GM12878 (cell line): ENCODE data around the gene GUK1. TPM values are rescaled to one million over a fixed set of nuclear protein-coding genes. Genes with fewer than 3 reads are reported as not detected.

Experiments used
- ATAC-seq: fragments of 200-7000 bp; cut with Tn5 transposase; 3 replicates; pipeline ENCODE4 v1.9.1; 2020; ENCODE audit warnings: mild to moderate bottlenecking, moderate library complexity
- BruUV-seq: library from RNA; stranded (reverse); fragments of 400-500 nt; replicated peaks from 2 replicates; lab custom pipeline; 2021; lab: Mats Ljungman, UMichigan
- CTCF ChIA-PET: fragments of 300-600 bp; sonication (Branson Sonifier 250); formaldehyde crosslinking; extraction: SDS; loops from one replicate; lab custom pipeline; 2021; ENCODE audit warnings: inconsistent platforms; lab: Yijun Ruan, JAX
- POLR2A ChIA-PET: fragments of 350-600 bp; formaldehyde crosslinking; extraction: SDS; loops from one replicate; lab custom pipeline; 2021; ENCODE audit warnings: inconsistent platforms; lab: Charles Lee
- RAD21 ChIA-PET: fragments of 300-600 bp; sonication (Branson Sonifier 250); formaldehyde crosslinking; loops from one replicate; lab custom pipeline; 2023; ENCODE audit warnings: antibody characterized with exemption; ENCODE audit not compliant: unreplicated experiment; lab: Charles Lee
- SMC1A ChIA-PET: fragments of 300-600 bp; sonication (Branson Sonifier 250); formaldehyde crosslinking; loops from one replicate; lab custom pipeline; 2023; ENCODE audit not compliant: unreplicated experiment, uncharacterized antibody; lab: Charles Lee
- DNase-seq: peaks from one replicate; pipeline ENCODE4 v3.0.0-alpha.2; 2011; ENCODE audit warnings: low read depth, low spot score
- FAIRE-seq: peaks from 3 replicates; lab custom pipeline; 2011; peaks lifted over from hg19 to GRCh38; lab: Jason Lieb, UNC
- H2AFZ ChIP-seq: 2 replicates; pipeline ENCODE4 v1.6.0; 2011; ENCODE audit warnings: low read depth, low read length, control low read depth; ENCODE audit not compliant: control insufficient read depth
- H3K27ac ChIP-seq: 2 replicates; pipeline ENCODE4 v1.5.1; 2011; ENCODE audit warnings: control low read depth; ENCODE audit not compliant: control insufficient read depth, insufficient read depth
- H3K27me3 ChIP-seq, 2 experiments: replicated peaks in 1 of 2; 2 replicates each; pipeline versions ENCODE4 v1.6.0 to v1.6.1; 2011; ENCODE audit warnings: low read length in 1 of 2; ENCODE audit not compliant: control insufficient read depth in 2 of 2, insufficient read depth in 2 of 2
- H3K36me3 ChIP-seq, 2 experiments: 2 replicates each; pipeline ENCODE4 v1.5.1; 2011; ENCODE audit warnings: low read length in 1 of 2; ENCODE audit not compliant: control insufficient read depth in 2 of 2, insufficient read depth in 2 of 2
- H3K4me1 ChIP-seq: 2 replicates; pipeline ENCODE4 v1.6.1; 2011; ENCODE audit warnings: mild to moderate bottlenecking, low read length, moderate library complexity, mixed read lengths; ENCODE audit not compliant: control insufficient read depth, insufficient read depth
- H3K4me2 ChIP-seq: 2 replicates; pipeline ENCODE4 v1.6.0; 2011; ENCODE audit warnings: control low read depth; ENCODE audit not compliant: control insufficient read depth, insufficient read depth
- H3K4me3 ChIP-seq: fragments of 200-600 bp; sonication (generic); 2 replicates; pipeline ENCODE4 v1.5.1; 2016
- H3K79me2 ChIP-seq: 2 replicates; pipeline ENCODE4 v1.6.0; 2011; ENCODE audit warnings: low read length; ENCODE audit not compliant: control insufficient read depth, insufficient read depth
- H3K9ac ChIP-seq: 2 replicates; pipeline ENCODE4 v1.8.0; 2011; ENCODE audit warnings: low read length, control low read depth, mixed read lengths; ENCODE audit not compliant: control insufficient read depth, insufficient read depth
- H3K9me3 ChIP-seq: replicated peaks from 3 replicates; pipeline ENCODE4 v1.5.1; 2011; ENCODE audit warnings: mild to moderate bottlenecking, low read length; ENCODE audit not compliant: control insufficient read depth, insufficient read depth
- H4K20me1 ChIP-seq: 2 replicates; pipeline ENCODE4 v1.6.0; 2011; ENCODE audit not compliant: control insufficient read depth, insufficient read depth
- CBX5 ChIP-seq: sonication (generic); IDR thresholded peaks from 2 replicates; pipeline ENCODE4 v1.6.1; 2016; ENCODE audit warnings: low read depth, moderate library complexity, mild to moderate bottlenecking, inconsistent platforms
- IKZF1 ChIP-seq: fragments of 450-650 bp; conservative IDR thresholded peaks from 2 replicates; pipeline ENCODE4 v1.6.1; 2017; ENCODE audit warnings: antibody characterized with exemption, mild to moderate bottlenecking
- IRF4 ChIP-seq: IDR thresholded peaks from 2 replicates; pipeline ENCODE4 v1.6.1; 2011; ENCODE audit warnings: low read depth, low read length
- KLF5 ChIP-seq: fragments of 450-650 bp; IDR thresholded peaks from 2 replicates; pipeline ENCODE4 v1.6.1; 2014; ENCODE audit warnings: mild to moderate bottlenecking; ENCODE audit not compliant: partially characterized antibody
- SMC3 ChIP-seq: IDR thresholded peaks from 2 replicates; pipeline ENCODE4 v1.6.1; 2011; ENCODE audit warnings: low read length, improper control_type of control experiment, borderline replicate concordance
- WGBS: methylation state at CpG from one replicate; pipeline ENCODE4 v1.1.6; 2016; ENCODE audit warnings: low lambda C conversion rate; ENCODE audit not compliant: insufficient replicate concordance, insufficient coverage; ENCODE audit errors: missing lambda C conversion rate; 5-methylcytosine and 5-hydroxymethylcytosine counted together
- in situ Hi-C: fragments of 300-500 bp; cut with MboI; formaldehyde crosslinking; loops from 9 replicates; pipeline ENCODE4 v1.14.3; 2018; ENCODE audit warnings: mixed read lengths
- intact Hi-C: fragments of 100-400 bp; cut with micrococcal nuclease; formaldehyde crosslinking; loops from one replicate; pipeline ENCODE4 v1.14.2; 2022; ENCODE audit not compliant: unreplicated experiment
- polyA plus RNA-seq, 11 experiments: library from polyadenylated mRNA; depleted of rRNA in 4 of 11; unstranded in 6 of 11; stranded (reverse) in 5 of 11; fragments of >200 nt; fragmentation: Nextera tagmentation in 4 of 11; fragmentation: Illumina TruSeq in 1 of 11; extraction: Ambion mirVana in 4 of 11; extraction: Trizol in 1 of 11; gene quantifications; 1 replicate in 1 of 11; 2 replicates in 10 of 11; pipeline versions ENCODE4 v1.2.1 to v1.2.3, GENCODE V29; 2011 to 2016; ENCODE audit warnings: inconsistent platforms in 2 of 11, missing spikeins in 2 of 11, low read depth in 1 of 11
- total RNA-seq, 4 experiments: library from RNA; depleted of rRNA in 3 of 4; stranded (reverse); fragments of >200 nt in 3 of 4; fragmentation: Illumina TruSeq in 1 of 4; extraction: Trizol in 1 of 4; gene quantifications; 2 replicates each; pipeline versions ENCODE4 v1.2.1 to v1.2.3, GENCODE V29; 2013 to 2021
- TF ChIP-seq, protein P1 (sequence below): IDR thresholded peaks from 2 replicates; pipeline ENCODE4 v1.6.1; 2011; ENCODE audit warnings: mild to moderate bottlenecking, low read depth, low read length, moderate library complexity; ENCODE audit not compliant: insufficient replicate concordance
- TF ChIP-seq, protein P2 (sequence below): IDR thresholded peaks from 2 replicates; pipeline ENCODE4 v1.6.1; 2012; ENCODE audit warnings: low read depth, low read length, improper control_type of control experiment
- TF ChIP-seq, protein P3 (sequence below): fragments of 450-650 bp; IDR thresholded peaks from 2 replicates; pipeline ENCODE4 v1.6.1; 2017; ENCODE audit warnings: antibody characterized with exemption, mild to moderate bottlenecking, moderate library complexity

Gene GUK1
- total and polyA plus RNA-seq, 10 of the 15 experiments (the other 5 are each of a cell fraction or from before 2014, with no cell fraction given), result 6.3 to 357 (median 203) TPM

DNA sequence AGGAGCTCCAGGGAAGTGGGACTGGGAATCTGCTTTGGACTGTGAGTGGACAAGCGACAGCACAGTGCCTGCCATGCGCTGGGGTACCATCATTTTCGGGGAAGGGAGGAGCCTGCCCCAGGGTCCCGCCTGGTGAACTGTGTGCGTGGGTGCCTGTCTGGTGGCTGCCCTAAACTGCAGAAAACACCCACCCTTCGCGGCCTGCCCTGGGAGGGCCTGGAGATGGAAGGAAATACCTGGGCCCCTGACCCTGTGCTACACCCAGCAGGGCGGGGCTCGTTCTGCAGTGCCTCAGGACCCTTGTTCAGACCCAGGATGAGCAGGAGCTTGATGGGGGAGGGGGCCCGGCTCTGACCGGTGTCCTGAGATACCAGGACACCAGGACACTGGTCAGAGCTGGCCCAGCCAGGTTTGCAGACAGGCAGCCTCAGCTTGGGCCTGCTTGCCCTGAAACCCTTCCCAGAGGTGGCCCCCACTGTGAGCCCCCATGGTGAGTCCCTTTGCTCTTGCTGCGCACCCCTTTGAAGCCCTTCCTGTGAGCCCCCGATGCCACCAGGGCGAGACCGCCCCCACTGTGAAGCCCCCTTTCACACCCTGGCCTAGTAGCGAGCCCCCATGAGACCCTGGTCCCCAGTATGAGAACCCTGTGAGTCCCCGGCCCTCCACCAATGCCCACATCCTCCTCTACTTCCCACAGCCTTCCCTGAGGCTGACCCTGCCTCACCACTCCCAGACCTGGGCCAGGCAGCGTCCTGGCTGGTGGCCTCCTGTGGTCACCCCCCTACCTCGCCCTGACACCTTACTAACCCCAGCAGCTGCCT, 12.2 kb downstream of the GUK1 start (continued):
- TF ChIP-seq, protein P1, sequence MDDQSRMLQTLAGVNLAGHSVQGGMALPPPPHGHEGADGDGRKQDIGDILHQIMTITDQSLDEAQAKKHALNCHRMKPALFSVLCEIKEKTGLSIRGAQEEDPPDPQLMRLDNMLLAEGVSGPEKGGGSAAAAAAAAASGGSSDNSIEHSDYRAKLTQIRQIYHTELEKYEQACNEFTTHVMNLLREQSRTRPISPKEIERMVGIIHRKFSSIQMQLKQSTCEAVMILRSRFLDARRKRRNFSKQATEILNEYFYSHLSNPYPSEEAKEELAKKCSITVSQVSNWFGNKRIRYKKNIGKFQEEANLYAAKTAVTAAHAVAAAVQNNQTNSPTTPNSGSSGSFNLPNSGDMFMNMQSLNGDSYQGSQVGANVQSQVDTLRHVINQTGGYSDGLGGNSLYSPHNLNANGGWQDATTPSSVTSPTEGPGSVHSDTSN, result no peak
- TF ChIP-seq, protein P2, sequence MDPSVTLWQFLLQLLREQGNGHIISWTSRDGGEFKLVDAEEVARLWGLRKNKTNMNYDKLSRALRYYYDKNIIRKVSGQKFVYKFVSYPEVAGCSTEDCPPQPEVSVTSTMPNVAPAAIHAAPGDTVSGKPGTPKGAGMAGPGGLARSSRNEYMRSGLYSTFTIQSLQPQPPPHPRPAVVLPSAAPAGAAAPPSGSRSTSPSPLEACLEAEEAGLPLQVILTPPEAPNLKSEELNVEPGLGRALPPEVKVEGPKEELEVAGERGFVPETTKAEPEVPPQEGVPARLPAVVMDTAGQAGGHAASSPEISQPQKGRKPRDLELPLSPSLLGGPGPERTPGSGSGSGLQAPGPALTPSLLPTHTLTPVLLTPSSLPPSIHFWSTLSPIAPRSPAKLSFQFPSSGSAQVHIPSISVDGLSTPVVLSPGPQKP, result no peak
- no peak for TF ChIP-seq KLF5
- TF ChIP-seq IKZF1, result no peak
- TF ChIP-seq SMC3, result no peak
- TF ChIP-seq IRF4, result no peak

DNA sequence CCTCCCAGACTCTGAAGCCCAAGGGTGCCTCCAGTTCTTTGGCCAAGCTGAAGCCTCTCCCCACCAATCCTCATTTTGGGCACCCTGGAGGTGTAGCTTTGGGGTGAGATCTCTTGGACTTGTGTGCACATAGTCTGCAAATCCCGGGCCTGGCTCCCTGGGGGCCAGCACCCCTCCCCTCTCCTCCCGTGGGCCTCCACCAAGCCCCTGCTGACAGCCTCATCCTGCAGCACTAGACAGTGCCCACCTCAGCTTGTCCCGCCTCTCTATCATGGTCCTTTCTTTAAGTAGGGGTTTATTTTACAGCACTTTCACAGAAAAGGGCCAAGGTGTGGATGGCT, 12.8 kb downstream of the GUK1 start:
- ChIA-PET SMC1A (interaction anchor here (2.4 kb wide), 1 partner anchor 12 kb away, joined by 9 read pairs; the partner anchor contains the start of gene IBA57), RAD21 (no interaction called here), POLR2A (interaction anchor here (0.7 to 1.3 kb wide), 2 partner anchors 9 kb away, joined by 3 read pairs; no protein-coding TSS in a partner anchor)
- 23% methylated on average over 3 of the region's 3 CpGs for WGBS
- Histone ChIP-seq H3K36me3 (peaks cover 0 to 10% of the 10 kb centered on the region in 2 experiments; a peak in 2 of 4 replicates), H3K4me1 (no peaks in the 10 kb centered on the region), H4K20me1 (no peaks in the 10 kb centered on the region), H3K79me2 (no peaks in the 10 kb centered on the region), H3K27ac (no peak overlapping the region), H3K4me3 (no peak overlapping the region), H3K27me3 (no peaks in the 10 kb centered on the region), H3K9me3 (no peaks in the 10 kb centered on the region), H3K4me2 (no peak overlapping the region), H3K9ac (no peak overlapping the region)
- ATAC-seq, result no peak
- intact Hi-C loops (no loop called here), in situ Hi-C loops (no loop called here)
- BruUV-seq, result no TSS peak
- DNase-seq, result no peak
- no peak for TF ChIP-seq KLF5
- TF ChIP-seq, protein P3, sequence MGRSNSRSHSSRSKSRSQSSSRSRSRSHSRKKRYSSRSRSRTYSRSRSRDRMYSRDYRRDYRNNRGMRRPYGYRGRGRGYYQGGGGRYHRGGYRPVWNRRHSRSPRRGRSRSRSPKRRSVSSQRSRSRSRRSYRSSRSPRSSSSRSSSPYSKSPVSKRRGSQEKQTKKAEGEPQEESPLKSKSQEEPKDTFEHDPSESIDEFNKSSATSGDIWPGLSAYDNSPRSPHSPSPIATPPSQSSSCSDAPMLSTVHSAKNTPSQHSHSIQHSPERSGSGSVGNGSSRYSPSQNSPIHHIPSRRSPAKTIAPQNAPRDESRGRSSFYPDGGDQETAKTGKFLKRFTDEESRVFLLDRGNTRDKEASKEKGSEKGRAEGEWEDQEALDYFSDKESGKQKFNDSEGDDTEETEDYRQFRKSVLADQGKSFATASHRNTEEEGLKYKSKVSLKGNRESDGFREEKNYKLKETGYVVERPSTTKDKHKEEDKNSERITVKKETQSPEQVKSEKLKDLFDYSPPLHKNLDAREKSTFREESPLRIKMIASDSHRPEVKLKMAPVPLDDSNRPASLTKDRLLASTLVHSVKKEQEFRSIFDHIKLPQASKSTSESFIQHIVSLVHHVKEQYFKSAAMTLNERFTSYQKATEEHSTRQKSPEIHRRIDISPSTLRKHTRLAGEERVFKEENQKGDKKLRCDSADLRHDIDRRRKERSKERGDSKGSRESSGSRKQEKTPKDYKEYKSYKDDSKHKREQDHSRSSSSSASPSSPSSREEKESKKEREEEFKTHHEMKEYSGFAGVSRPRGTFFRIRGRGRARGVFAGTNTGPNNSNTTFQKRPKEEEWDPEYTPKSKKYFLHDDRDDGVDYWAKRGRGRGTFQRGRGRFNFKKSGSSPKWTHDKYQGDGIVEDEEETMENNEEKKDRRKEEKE, result no peak
- TF ChIP-seq CBX5, result no peak
- TF ChIP-seq, all 136 proteins: peak for 0
- FAIRE-seq, result no peak
- CTCF ChIA-PET, result no interaction called here
- no peak overlapping the region for H2AFZ ChIP-seq
